B cell (primary cell): Measurements from ENCODE around the gene SCUBE1.

Experiments
- EZH2 ChIP-seq: IDR thresholded peaks from 2 replicates; pipeline ENCODE4 v1.6.1; 2012; ENCODE audit warnings: borderline replicate concordance, low read depth, mild to moderate bottlenecking, moderate library complexity, low read length; ENCODE audit not compliant: insufficient read depth, poor library complexity, severe bottlenecking
- TF ChIP-seq, protein P1 (sequence below): fragments of 200-600 bp; IDR thresholded peaks from one replicate; pipeline ENCODE4 v1.8.0; 2022; ENCODE audit warnings: antibody characterized with exemption, mild to moderate bottlenecking

- TF ChIP-seq, protein P1, sequence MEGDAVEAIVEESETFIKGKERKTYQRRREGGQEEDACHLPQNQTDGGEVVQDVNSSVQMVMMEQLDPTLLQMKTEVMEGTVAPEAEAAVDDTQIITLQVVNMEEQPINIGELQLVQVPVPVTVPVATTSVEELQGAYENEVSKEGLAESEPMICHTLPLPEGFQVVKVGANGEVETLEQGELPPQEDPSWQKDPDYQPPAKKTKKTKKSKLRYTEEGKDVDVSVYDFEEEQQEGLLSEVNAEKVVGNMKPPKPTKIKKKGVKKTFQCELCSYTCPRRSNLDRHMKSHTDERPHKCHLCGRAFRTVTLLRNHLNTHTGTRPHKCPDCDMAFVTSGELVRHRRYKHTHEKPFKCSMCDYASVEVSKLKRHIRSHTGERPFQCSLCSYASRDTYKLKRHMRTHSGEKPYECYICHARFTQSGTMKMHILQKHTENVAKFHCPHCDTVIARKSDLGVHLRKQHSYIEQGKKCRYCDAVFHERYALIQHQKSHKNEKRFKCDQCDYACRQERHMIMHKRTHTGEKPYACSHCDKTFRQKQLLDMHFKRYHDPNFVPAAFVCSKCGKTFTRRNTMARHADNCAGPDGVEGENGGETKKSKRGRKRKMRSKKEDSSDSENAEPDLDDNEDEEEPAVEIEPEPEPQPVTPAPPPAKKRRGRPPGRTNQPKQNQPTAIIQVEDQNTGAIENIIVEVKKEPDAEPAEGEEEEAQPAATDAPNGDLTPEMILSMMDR = no peak
- no peak for TF ChIP-seq EZH2
Observed at GRCh38 chr22:43167001-43167589, 176.1 kb downstream of the SCUBE1 start.
